Measurements from ENCODE around the gene HTR3A.

DNA sequence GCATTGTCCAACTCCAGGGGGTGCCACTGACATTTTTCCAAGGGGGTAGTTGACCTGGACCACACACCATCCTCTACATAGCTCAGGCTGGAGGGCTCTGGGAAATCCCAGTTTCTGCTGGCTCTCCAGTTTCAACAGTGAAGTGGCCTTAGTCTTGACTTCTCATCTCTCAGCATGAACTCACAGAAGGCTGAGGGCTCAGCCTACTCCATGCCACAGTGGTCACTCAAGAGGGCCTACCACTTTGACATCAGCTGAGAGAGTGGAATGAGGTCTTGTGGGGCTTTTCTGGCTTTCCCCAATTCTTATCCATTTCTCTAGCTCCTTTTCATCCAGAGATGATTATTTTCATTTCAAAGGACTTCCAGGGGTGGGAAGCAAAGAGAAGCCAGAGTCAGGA, 7.4 kb downstream of the HTR3A start:
- TF ChIP-seq, protein P1, sequence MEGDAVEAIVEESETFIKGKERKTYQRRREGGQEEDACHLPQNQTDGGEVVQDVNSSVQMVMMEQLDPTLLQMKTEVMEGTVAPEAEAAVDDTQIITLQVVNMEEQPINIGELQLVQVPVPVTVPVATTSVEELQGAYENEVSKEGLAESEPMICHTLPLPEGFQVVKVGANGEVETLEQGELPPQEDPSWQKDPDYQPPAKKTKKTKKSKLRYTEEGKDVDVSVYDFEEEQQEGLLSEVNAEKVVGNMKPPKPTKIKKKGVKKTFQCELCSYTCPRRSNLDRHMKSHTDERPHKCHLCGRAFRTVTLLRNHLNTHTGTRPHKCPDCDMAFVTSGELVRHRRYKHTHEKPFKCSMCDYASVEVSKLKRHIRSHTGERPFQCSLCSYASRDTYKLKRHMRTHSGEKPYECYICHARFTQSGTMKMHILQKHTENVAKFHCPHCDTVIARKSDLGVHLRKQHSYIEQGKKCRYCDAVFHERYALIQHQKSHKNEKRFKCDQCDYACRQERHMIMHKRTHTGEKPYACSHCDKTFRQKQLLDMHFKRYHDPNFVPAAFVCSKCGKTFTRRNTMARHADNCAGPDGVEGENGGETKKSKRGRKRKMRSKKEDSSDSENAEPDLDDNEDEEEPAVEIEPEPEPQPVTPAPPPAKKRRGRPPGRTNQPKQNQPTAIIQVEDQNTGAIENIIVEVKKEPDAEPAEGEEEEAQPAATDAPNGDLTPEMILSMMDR (IDR thresholded peaks at IDR 0.05) = no peak
- no peak for TF ChIP-seq POLR2A (IDR thresholded peaks at IDR 0.05)

All from adrenal gland (tissue), 5 donors.